SU-DHL-6 (cell line): ENCODE results near the gene TLCD3B.

Source experiments
- EZH2phosphoT487 ChIP-seq: fragments of 200-600 bp; sonication (generic), shearing (Covaris generic); conservative IDR thresholded peaks from 2 replicates; pipeline ENCODE4 v1.6.1; 2018; ENCODE audit warnings: mild to moderate bottlenecking, antibody characterized with exemption, low read length, moderate library complexity, mixed read lengths
- TF ChIP-seq, protein P1 (sequence below): fragments of 200-600 bp; sonication (generic); IDR thresholded peaks from one replicate; pipeline ENCODE4 v1.5.1; 2017; ENCODE audit warnings: antibody characterized with exemption, mild to moderate bottlenecking, low read length, moderate library complexity; ENCODE audit not compliant: insufficient read depth, poor library complexity, severe bottlenecking

DNA sequence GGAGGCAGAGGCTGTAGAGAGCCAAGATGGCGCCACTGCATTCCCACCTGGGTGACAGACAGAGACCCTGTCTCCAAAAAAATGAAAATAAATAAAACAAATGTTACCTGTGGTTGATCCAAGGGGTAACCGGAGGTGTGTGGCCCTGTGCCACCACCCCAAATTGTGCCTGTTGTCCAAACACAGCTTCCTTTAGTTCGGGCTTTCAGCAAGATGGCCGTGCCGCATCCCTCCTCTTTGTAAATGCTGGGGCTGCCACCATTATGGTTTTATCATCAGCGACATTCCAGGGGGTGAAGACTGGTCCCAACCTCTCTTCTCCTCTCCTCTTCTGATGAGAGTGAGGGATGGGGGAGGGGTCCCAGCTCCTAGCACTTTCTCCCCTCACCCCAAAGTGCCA lies 8.2 kb downstream of the TLCD3B start, which contains the start of gene C16orf92:
- TF ChIP-seq, protein P1, sequence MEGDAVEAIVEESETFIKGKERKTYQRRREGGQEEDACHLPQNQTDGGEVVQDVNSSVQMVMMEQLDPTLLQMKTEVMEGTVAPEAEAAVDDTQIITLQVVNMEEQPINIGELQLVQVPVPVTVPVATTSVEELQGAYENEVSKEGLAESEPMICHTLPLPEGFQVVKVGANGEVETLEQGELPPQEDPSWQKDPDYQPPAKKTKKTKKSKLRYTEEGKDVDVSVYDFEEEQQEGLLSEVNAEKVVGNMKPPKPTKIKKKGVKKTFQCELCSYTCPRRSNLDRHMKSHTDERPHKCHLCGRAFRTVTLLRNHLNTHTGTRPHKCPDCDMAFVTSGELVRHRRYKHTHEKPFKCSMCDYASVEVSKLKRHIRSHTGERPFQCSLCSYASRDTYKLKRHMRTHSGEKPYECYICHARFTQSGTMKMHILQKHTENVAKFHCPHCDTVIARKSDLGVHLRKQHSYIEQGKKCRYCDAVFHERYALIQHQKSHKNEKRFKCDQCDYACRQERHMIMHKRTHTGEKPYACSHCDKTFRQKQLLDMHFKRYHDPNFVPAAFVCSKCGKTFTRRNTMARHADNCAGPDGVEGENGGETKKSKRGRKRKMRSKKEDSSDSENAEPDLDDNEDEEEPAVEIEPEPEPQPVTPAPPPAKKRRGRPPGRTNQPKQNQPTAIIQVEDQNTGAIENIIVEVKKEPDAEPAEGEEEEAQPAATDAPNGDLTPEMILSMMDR, result no peak
- no peak for TF ChIP-seq EZH2phosphoT487
